HEK293T (cell line): ENCODE measurements around the gene TMEM203.

Experiments used
- ARNT ChIP-seq: fragments of 450-650 bp; IDR thresholded peaks from 2 replicates; pipeline ENCODE4 v1.6.1; 2017; ENCODE audit warnings: mild to moderate bottlenecking
- BHLHE40 ChIP-seq: fragments of 450-650 bp; IDR thresholded peaks from 2 replicates; pipeline ENCODE4 v1.6.1; 2016; ENCODE audit warnings: mild to moderate bottlenecking, moderate library complexity, borderline replicate concordance
- ELF4 ChIP-seq: fragments of 450-650 bp; IDR thresholded peaks from 2 replicates; pipeline ENCODE4 v1.6.1; 2017; ENCODE audit warnings: antibody characterized with exemption
- FOXA1 ChIP-seq: fragments of 450-650 bp; IDR thresholded peaks from 2 replicates; pipeline ENCODE4 v1.6.1; 2016; ENCODE audit warnings: mild to moderate bottlenecking
- FOXK2 ChIP-seq: fragments of 450-650 bp; IDR thresholded peaks from 2 replicates; pipeline ENCODE4 v1.6.1; 2016; ENCODE audit warnings: mild to moderate bottlenecking
- FOXM1 ChIP-seq: fragments of 450-650 bp; IDR thresholded peaks from 2 replicates; pipeline ENCODE4 v1.6.1; 2017; ENCODE audit warnings: mild to moderate bottlenecking, borderline replicate concordance
- HDGF ChIP-seq: fragments of 450-650 bp; IDR thresholded peaks from 2 replicates; pipeline ENCODE4 v1.6.1; 2017; ENCODE audit warnings: antibody characterized with exemption, borderline replicate concordance
- L3MBTL2 ChIP-seq: fragments of 450-650 bp; conservative IDR thresholded peaks from 2 replicates; pipeline ENCODE4 v1.6.1; 2016; ENCODE audit warnings: mild to moderate bottlenecking
- LEF1 ChIP-seq: fragments of 450-650 bp; IDR thresholded peaks from 2 replicates; pipeline ENCODE4 v1.6.1; 2017; ENCODE audit warnings: mild to moderate bottlenecking, borderline replicate concordance
- NFRKB ChIP-seq: fragments of 450-650 bp; IDR thresholded peaks from 2 replicates; pipeline ENCODE4 v1.6.1; 2016; ENCODE audit warnings: mild to moderate bottlenecking, moderate library complexity
- PKNOX1 ChIP-seq: fragments of 450-650 bp; IDR thresholded peaks from 2 replicates; pipeline ENCODE4 v1.6.1; 2016
- SP1 ChIP-seq: fragments of 450-650 bp; IDR thresholded peaks from 2 replicates; pipeline ENCODE4 v1.6.1; 2017
- SUZ12 ChIP-seq: fragments of 450-650 bp; IDR thresholded peaks from 2 replicates; pipeline ENCODE4 v1.6.1; 2016; ENCODE audit warnings: mild to moderate bottlenecking
- ZNF384 ChIP-seq: fragments of 450-650 bp; IDR thresholded peaks from 2 replicates; pipeline ENCODE4 v1.6.1; 2016

- TF ChIP-seq NFRKB, result no peak
- TF ChIP-seq BHLHE40, result no peak
- no peak for TF ChIP-seq ZNF384
- TF ChIP-seq FOXK2, result no peak
- no peak for TF ChIP-seq L3MBTL2
- no peak for TF ChIP-seq ARNT
- TF ChIP-seq FOXM1, result no peak
- no peak for TF ChIP-seq SP1
- no peak for TF ChIP-seq PKNOX1
- no peak for TF ChIP-seq FOXA1
- no peak for TF ChIP-seq HDGF
- no peak for TF ChIP-seq LEF1
- no peak for TF ChIP-seq SUZ12
- TF ChIP-seq ELF4, result no peak
Measured at GRCh38 chr9:137162505-137163364, 42.7 kb downstream of the TMEM203 start.
